ENCODE measurements around the gene ZC3H18. TPM values are rescaled to one million over a fixed set of nuclear protein-coding genes. Genes with fewer than 3 reads are reported as not detected.

ZC3H18 gene
- polyA plus RNA-seq, 1 donor from 2014 or later, result 12.8 TPM

DNA sequence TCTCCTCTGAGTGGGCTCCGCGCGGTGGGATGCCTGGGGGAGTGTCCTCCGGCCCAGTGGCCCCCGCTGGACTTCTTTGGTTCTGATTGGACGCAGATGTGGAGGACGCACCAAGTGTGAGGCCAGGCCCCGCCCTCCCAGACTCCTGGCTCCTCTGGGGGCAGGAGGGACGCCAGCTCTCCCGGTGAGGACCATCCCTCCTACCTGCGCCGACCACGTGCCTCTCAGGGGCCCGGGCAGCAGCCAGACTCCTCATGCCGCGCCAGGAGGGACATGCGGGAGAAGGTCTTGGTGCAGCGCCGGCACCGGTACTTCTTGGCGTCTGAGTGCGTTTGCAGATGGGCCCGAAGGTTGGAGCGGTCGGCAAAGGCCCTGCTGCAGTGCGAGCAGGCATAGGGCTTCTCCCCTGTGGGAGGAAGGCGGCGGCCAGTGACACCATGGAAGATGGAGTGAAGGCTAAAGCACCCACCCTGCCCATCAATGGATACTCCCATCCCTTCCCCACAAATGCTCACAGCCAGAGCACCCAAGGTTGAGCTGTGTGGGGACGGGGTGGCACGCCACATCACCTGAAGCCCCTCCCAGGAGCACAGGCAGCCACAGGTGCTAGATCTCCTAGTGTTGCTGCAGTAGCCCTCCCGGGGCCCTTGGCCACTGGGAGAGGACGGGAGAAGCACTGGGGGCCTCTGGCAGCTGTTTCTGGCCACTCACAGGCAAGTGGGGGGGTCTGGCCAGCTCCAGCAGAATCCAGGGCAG lies 108.2 kb downstream of the ZC3H18 start:
- no peak overlapping the region for H2AFZ ChIP-seq (ENCODE audit: low read depth, low read length)
- no peak overlapping the region for H3K4me3 ChIP-seq (ENCODE audit: low read length)
- no peak overlapping the region for H3K27ac ChIP-seq (ENCODE audit: low read length)
- no peaks in the 10 kb centered on the region for H3K9me2 ChIP-seq (ENCODE audit: insufficient read depth, low read length)
- TF ChIP-seq EZH2 (IDR thresholded peaks at IDR 0.05; ENCODE audit: borderline replicate concordance, insufficient read depth, low read length, poor library complexity, severe bottlenecking), result no peak
- no peak for TF ChIP-seq MXI1 (conservative IDR thresholded peaks at IDR 0.05; ENCODE audit: poor library complexity, severe bottlenecking)
- no peak for TF ChIP-seq SMC3 (conservative IDR thresholded peaks at IDR 0.05; ENCODE audit: poor library complexity)
- TF ChIP-seq POLR2AphosphoS5 (IDR thresholded peaks at IDR 0.05), result no peak
- no peaks in the 10 kb centered on the region for H3K27me3 ChIP-seq (ENCODE audit: insufficient read depth, low read depth, low read length)
- no peak overlapping the region for H3K9ac ChIP-seq (ENCODE audit: low read length)
- H3K9me3 ChIP-seq (ENCODE audit: low read length), result no peaks in the 10 kb centered on the region
- H3F3A ChIP-seq (ENCODE audit: insufficient read depth, low read length, poor library complexity, severe bottlenecking), result no peaks in the 10 kb centered on the region
- H3K4me2 ChIP-seq (ENCODE audit: low read length), result no peak overlapping the region
- no peaks in the 10 kb centered on the region for H4K20me1 ChIP-seq (ENCODE audit: insufficient read depth)
- no peaks in the 10 kb centered on the region for H3K36me3 ChIP-seq (ENCODE audit: insufficient read depth, low read length)
- H3K79me2 ChIP-seq (replicated peaks; ENCODE audit: insufficient read depth, low read length), result no peaks in the 10 kb centered on the region

DNA sequence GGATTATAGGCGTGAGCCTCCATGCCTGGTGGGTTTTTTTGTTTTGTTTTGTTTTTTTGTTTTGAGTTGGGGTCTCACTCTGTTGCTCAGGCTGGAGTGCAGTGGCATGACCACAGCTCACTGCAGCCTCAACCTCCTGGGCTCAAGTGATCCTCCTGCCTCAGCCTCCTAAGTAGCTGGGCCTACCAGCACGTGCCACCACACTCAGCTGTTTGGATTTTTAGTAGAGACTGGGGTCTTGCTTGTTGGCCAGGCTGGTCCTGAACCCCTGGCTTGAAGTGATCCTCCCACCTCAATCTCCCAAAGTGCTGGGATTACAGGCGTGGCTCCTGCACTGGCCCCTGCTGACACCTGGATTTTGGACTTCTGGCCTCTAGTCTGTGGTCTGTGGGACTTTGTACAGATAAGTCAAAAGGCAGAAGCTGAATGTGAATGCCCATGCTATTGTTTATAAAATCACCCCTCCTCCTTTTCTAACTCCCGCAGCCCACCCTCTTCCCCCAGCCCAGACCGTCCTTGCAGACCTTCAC lies 110.4 kb downstream of the ZC3H18 start:
- Histone ChIP-seq H3K4me2 (ENCODE audit: low read length) (no peak overlapping the region), H2AFZ (ENCODE audit: low read depth, low read length) (no peak overlapping the region), H3K36me3 (ENCODE audit: insufficient read depth, low read length) (no peaks in the 10 kb centered on the region), H3K27me3 (ENCODE audit: insufficient read depth, low read depth, low read length) (peaks cover 15% of the 10 kb centered on the region), H3K9me2 (ENCODE audit: insufficient read depth, low read length) (no peaks in the 10 kb centered on the region), H4K20me1 (ENCODE audit: insufficient read depth) (no peaks in the 10 kb centered on the region), H3K9ac (ENCODE audit: low read length) (no peak overlapping the region), H3K27ac (ENCODE audit: low read length) (no peak overlapping the region), H3K9me3 (ENCODE audit: low read length) (no peaks in the 10 kb centered on the region), H3K4me3 (ENCODE audit: low read length) (no peak overlapping the region), H3K79me2 (replicated peaks; ENCODE audit: insufficient read depth, low read length) (no peaks in the 10 kb centered on the region), H3F3A (ENCODE audit: insufficient read depth, low read length, poor library complexity, severe bottlenecking) (no peaks in the 10 kb centered on the region)
- no peak for TF ChIP-seq MXI1 (conservative IDR thresholded peaks at IDR 0.05; ENCODE audit: poor library complexity, severe bottlenecking)
- no peak for TF ChIP-seq TAF1 (IDR thresholded peaks at IDR 0.05; ENCODE audit: low read depth)
- TF ChIP-seq POLR2AphosphoS5 (IDR thresholded peaks at IDR 0.05), result no peak
- no peak for TF ChIP-seq RAD21 (conservative IDR thresholded peaks at IDR 0.05)
- TF ChIP-seq, protein P1, sequence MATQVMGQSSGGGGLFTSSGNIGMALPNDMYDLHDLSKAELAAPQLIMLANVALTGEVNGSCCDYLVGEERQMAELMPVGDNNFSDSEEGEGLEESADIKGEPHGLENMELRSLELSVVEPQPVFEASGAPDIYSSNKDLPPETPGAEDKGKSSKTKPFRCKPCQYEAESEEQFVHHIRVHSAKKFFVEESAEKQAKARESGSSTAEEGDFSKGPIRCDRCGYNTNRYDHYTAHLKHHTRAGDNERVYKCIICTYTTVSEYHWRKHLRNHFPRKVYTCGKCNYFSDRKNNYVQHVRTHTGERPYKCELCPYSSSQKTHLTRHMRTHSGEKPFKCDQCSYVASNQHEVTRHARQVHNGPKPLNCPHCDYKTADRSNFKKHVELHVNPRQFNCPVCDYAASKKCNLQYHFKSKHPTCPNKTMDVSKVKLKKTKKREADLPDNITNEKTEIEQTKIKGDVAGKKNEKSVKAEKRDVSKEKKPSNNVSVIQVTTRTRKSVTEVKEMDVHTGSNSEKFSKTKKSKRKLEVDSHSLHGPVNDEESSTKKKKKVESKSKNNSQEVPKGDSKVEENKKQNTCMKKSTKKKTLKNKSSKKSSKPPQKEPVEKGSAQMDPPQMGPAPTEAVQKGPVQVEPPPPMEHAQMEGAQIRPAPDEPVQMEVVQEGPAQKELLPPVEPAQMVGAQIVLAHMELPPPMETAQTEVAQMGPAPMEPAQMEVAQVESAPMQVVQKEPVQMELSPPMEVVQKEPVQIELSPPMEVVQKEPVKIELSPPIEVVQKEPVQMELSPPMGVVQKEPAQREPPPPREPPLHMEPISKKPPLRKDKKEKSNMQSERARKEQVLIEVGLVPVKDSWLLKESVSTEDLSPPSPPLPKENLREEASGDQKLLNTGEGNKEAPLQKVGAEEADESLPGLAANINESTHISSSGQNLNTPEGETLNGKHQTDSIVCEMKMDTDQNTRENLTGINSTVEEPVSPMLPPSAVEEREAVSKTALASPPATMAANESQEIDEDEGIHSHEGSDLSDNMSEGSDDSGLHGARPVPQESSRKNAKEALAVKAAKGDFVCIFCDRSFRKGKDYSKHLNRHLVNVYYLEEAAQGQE (IDR thresholded peaks at IDR 0.05; ENCODE audit: borderline replicate concordance), result no peak
- TF ChIP-seq SMC3 (conservative IDR thresholded peaks at IDR 0.05; ENCODE audit: poor library complexity), result no peak

DNA sequence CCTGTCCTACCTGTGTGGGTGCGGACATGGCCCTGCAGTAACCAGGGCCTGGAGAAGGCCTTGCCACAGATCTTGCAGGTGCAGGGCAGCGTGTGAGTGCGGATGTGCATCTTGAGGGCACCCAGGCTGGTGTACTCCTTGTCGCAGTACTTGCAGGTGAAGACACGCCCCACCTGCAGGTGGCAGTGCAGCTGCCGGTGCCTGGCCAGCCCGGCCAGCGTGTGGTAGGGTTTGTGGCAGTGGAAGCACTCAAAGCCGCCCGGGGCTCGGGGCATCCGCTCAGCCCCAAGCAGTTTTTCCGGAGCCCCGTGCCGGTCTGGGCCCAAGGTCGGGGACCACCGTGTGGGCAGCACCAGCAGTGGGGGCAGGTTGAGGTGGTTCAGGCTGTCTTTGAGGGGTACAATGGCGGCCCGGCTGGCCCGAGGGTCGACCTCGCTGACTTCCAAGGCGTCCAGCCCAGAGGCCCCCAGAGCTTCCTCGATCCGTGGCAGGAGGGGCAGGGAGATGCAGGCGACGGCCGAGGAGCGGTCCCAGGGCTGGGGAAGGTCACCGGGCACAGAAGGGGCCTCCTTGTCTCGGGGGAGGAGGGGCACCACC lies 111.0 kb downstream of the ZC3H18 start:
- no peaks in the 10 kb centered on the region for H3K9me3 ChIP-seq (ENCODE audit: low read length)
- no peak overlapping the region for H3K4me2 ChIP-seq (ENCODE audit: low read length)
- H3K27me3 ChIP-seq (ENCODE audit: insufficient read depth, low read depth, low read length), result peaks cover 20% of the 10 kb centered on the region
- no peak overlapping the region for H3K27ac ChIP-seq (ENCODE audit: low read length)
- no peak overlapping the region for H2AFZ ChIP-seq (ENCODE audit: low read depth, low read length)
- TF ChIP-seq EZH2 (IDR thresholded peaks at IDR 0.05; ENCODE audit: borderline replicate concordance, insufficient read depth, low read length, poor library complexity, severe bottlenecking) (no peak), EP300 (conservative IDR thresholded peaks at IDR 0.05; ENCODE audit: poor library complexity, severe bottlenecking) (no peak), POLR2AphosphoS5 (IDR thresholded peaks at IDR 0.05) (no peak), MXI1 (conservative IDR thresholded peaks at IDR 0.05; ENCODE audit: poor library complexity, severe bottlenecking) (no peak)
- TF ChIP-seq, protein P2, sequence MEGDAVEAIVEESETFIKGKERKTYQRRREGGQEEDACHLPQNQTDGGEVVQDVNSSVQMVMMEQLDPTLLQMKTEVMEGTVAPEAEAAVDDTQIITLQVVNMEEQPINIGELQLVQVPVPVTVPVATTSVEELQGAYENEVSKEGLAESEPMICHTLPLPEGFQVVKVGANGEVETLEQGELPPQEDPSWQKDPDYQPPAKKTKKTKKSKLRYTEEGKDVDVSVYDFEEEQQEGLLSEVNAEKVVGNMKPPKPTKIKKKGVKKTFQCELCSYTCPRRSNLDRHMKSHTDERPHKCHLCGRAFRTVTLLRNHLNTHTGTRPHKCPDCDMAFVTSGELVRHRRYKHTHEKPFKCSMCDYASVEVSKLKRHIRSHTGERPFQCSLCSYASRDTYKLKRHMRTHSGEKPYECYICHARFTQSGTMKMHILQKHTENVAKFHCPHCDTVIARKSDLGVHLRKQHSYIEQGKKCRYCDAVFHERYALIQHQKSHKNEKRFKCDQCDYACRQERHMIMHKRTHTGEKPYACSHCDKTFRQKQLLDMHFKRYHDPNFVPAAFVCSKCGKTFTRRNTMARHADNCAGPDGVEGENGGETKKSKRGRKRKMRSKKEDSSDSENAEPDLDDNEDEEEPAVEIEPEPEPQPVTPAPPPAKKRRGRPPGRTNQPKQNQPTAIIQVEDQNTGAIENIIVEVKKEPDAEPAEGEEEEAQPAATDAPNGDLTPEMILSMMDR (IDR thresholded peaks at IDR 0.05; ENCODE audit: poor library complexity, severe bottlenecking), result peak; percentile 19
- TF ChIP-seq, protein P1 (IDR thresholded peaks at IDR 0.05; ENCODE audit: borderline replicate concordance), result no peak
- no peak overlapping the region for H3K4me3 ChIP-seq (ENCODE audit: low read length)
- H3K79me2 ChIP-seq (replicated peaks; ENCODE audit: insufficient read depth, low read length), result no peaks in the 10 kb centered on the region
- no peak overlapping the region for H3K9ac ChIP-seq (ENCODE audit: low read length)
- H3F3A ChIP-seq (ENCODE audit: insufficient read depth, low read length, poor library complexity, severe bottlenecking), result no peaks in the 10 kb centered on the region
- H3K9me2 ChIP-seq (ENCODE audit: insufficient read depth, low read length), result no peaks in the 10 kb centered on the region
- no peaks in the 10 kb centered on the region for H3K36me3 ChIP-seq (ENCODE audit: insufficient read depth, low read length)
- H4K20me1 ChIP-seq (ENCODE audit: insufficient read depth), result no peaks in the 10 kb centered on the region
